ENCODE measurements around the gene RBMS1. TPM values are rescaled to one million over a fixed set of nuclear protein-coding genes. Genes with fewer than 3 reads are reported as not detected.

Gene RBMS1
- total and polyA plus RNA-seq, 3 donors from 2014 or later, result 26.8 to 34.7 (median 30.0) TPM

GRCh38 chr2:160479269-160479668, 14.3 kb downstream of the RBMS1 start:
- Histone ChIP-seq H3K4me3 (no peak overlapping the region), H3K36me3 (ENCODE audit: low read depth, missing control alignments) (no peaks in the 10 kb centered on the region), H3K9me3 (no peaks in the 10 kb centered on the region), H3K27ac (no peak overlapping the region), H3K27me3 (no peaks in the 10 kb centered on the region), H3K4me1 (no peaks in the 10 kb centered on the region)
- DNase-seq, result no peak
- no peak for TF ChIP-seq POLR2A (IDR thresholded peaks at IDR 0.05)
- TF ChIP-seq, protein P1, sequence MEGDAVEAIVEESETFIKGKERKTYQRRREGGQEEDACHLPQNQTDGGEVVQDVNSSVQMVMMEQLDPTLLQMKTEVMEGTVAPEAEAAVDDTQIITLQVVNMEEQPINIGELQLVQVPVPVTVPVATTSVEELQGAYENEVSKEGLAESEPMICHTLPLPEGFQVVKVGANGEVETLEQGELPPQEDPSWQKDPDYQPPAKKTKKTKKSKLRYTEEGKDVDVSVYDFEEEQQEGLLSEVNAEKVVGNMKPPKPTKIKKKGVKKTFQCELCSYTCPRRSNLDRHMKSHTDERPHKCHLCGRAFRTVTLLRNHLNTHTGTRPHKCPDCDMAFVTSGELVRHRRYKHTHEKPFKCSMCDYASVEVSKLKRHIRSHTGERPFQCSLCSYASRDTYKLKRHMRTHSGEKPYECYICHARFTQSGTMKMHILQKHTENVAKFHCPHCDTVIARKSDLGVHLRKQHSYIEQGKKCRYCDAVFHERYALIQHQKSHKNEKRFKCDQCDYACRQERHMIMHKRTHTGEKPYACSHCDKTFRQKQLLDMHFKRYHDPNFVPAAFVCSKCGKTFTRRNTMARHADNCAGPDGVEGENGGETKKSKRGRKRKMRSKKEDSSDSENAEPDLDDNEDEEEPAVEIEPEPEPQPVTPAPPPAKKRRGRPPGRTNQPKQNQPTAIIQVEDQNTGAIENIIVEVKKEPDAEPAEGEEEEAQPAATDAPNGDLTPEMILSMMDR (IDR thresholded peaks at IDR 0.05), result no peak
- intact Hi-C loops (cut with DNase I; ENCODE audit: low total_unique reads), result no loop called here
- WGBS, 2 donors, result 81 to 85% methylated on average over 3 of the region's 3 CpGs

DNA sequence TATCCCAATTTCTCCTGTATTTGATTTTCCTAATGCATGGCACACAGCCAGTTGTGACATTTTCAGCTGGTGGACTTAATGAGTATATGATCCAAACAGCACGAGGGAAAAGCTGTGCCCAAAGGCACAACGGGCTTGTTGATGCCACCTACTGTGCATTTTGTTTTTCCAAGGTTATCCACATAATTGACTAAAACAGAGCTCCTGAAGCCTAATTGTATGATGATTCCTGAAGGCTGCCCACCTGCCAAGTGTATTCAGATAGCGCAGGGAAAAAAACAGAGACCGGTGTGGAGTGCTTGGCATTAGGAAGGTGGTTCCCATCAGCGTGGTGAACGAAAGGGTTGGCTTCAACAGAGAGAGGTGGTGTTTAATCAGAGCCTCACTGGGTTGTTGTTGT, 14.9 kb downstream of the RBMS1 start:
- intact Hi-C loops (cut with DNase I; ENCODE audit: low total_unique reads), result no loop called here
- no peak overlapping the region for H3K27ac ChIP-seq

GRCh38 chr2:160477032-160477431, 16.6 kb downstream of the RBMS1 start:
- intact Hi-C loops (cut with DNase I; ENCODE audit: low total_unique reads), result no loop called here
- Histone ChIP-seq H3K36me3 (ENCODE audit: low read depth, missing control alignments) (no peaks in the 10 kb centered on the region), H3K9me3 (no peaks in the 10 kb centered on the region), H3K4me3 (no peak overlapping the region), H3K4me1 (no peaks in the 10 kb centered on the region), H3K27me3 (no peaks in the 10 kb centered on the region), H3K27ac (no peak overlapping the region)
- no peak for TF ChIP-seq POLR2A (IDR thresholded peaks at IDR 0.05)
- TF ChIP-seq, protein P1 (IDR thresholded peaks at IDR 0.05), result no peak
- 92 to 95% methylated on average over 7 of the region's 7 CpGs for WGBS, 2 donors
- DNase-seq, result no peak

More for the DNA sequence above, 14.9 kb downstream of the RBMS1 start:
- TF ChIP-seq POLR2A (IDR thresholded peaks at IDR 0.05), result no peak
- TF ChIP-seq, protein P1 (IDR thresholded peaks at IDR 0.05), result no peak
- no peaks in the 10 kb centered on the region for H3K27me3 ChIP-seq
- no peaks in the 10 kb centered on the region for H3K36me3 ChIP-seq (ENCODE audit: low read depth, missing control alignments)
- no peak overlapping the region for H3K4me3 ChIP-seq
- H3K9me3 ChIP-seq, result no peaks in the 10 kb centered on the region
- 89 to 90% methylated on average over 6 of the region's 6 CpGs for WGBS, 2 donors
- DNase-seq, result no peak
- no peaks in the 10 kb centered on the region for H3K4me1 ChIP-seq

GRCh38 chr2:160474891-160475787, 18.5 kb downstream of the RBMS1 start:
- DNase-seq, result no peak
- Histone ChIP-seq H3K4me3 (no peak overlapping the region), H3K27ac (no peak overlapping the region), H3K36me3 (ENCODE audit: low read depth, missing control alignments) (no peaks in the 10 kb centered on the region), H3K9me3 (no peaks in the 10 kb centered on the region), H3K27me3 (no peaks in the 10 kb centered on the region), H3K4me1 (no peaks in the 10 kb centered on the region)
- intact Hi-C loops (cut with DNase I; ENCODE audit: low total_unique reads), result no loop called here
- WGBS, 2 donors, result 85 to 90% methylated on average over 7 of the region's 7 CpGs
- TF ChIP-seq POLR2A (IDR thresholded peaks at IDR 0.05), result no peak
- TF ChIP-seq, protein P1 (IDR thresholded peaks at IDR 0.05), result no peak

DNA sequence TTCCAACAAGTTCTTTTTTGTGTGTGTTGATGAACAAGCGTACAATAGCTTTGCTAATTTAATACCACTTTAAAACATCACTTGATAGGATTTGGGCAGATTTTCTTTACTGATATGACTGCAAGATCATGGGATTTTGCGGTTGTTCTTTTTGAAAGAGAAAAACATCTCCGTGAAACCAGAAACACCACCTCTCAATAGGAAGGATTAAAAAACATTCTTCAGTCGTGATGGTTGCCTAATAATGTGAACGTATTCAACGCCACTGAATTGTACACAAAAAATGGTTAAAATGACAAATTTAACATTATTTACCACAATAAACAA, 19.3 kb downstream of the RBMS1 start:
- H3K36me3 ChIP-seq (ENCODE audit: low read depth, missing control alignments), result no peaks in the 10 kb centered on the region
- H3K4me1 ChIP-seq, result peaks cover 3% of the 10 kb centered on the region
- 75 to 89% methylated on average over 6 of the region's 6 CpGs for WGBS, 2 donors
- no peak for DNase-seq
- no peak overlapping the region for H3K4me3 ChIP-seq
- intact Hi-C loops (cut with DNase I; ENCODE audit: low total_unique reads), result no loop called here
- no peaks in the 10 kb centered on the region for H3K27me3 ChIP-seq
- H3K9me3 ChIP-seq, result no peaks in the 10 kb centered on the region
- TF ChIP-seq, protein P1 (IDR thresholded peaks at IDR 0.05), result no peak
- no peak for TF ChIP-seq POLR2A (IDR thresholded peaks at IDR 0.05)
- no peak overlapping the region for H3K27ac ChIP-seq
